GM23338 (cell line): ENCODE data around the gene PTPRN2. TPM values are rescaled to one million over a fixed set of nuclear protein-coding genes. Genes with fewer than 3 reads are reported as not detected.

Source experiments
- ATAC-seq: fragments of 200-7000 bp; cut with Tn5 transposase; 3 replicates; pipeline ENCODE4 v1.9.1; 2020
- DNase-seq: peaks from one replicate; pipeline ENCODE4 v3.0.0-alpha.2; 2015; ENCODE audit warnings: low spot score
- H2AFZ ChIP-seq: fragments of 200-600 bp; sonication (generic); 2 replicates; pipeline ENCODE4 v1.8.0; 2016; ENCODE audit warnings: antibody characterized with exemption, mild to moderate bottlenecking, moderate library complexity
- H3F3A ChIP-seq: fragments of 200-600 bp; sonication (generic); replicated peaks from 2 replicates; pipeline ENCODE4 v1.8.0; 2017; ENCODE audit warnings: antibody characterized with exemption, mixed run types, low read depth
- H3K27ac ChIP-seq: fragments of 200-600 bp; sonication (generic); 2 replicates; pipeline ENCODE4 v1.6.1; 2016; ENCODE audit warnings: low read depth
- H3K27me3 ChIP-seq: fragments of 200-600 bp; sonication (generic); 2 replicates; pipeline ENCODE4 v1.8.0; 2016; ENCODE audit warnings: mild to moderate bottlenecking, mixed run types, moderate library complexity; ENCODE audit not compliant: insufficient read depth
- H3K36me3 ChIP-seq: fragments of 200-600 bp; sonication (generic); 2 replicates; pipeline ENCODE4 v1.8.0; 2016; ENCODE audit warnings: mild to moderate bottlenecking; ENCODE audit not compliant: insufficient read depth
- H3K4me1 ChIP-seq: fragments of 200-600 bp; sonication (generic); 2 replicates; pipeline ENCODE4 v1.8.0; 2016; ENCODE audit warnings: mild to moderate bottlenecking, moderate library complexity; ENCODE audit not compliant: insufficient read depth
- H3K4me2 ChIP-seq: fragments of 200-600 bp; sonication (generic); 2 replicates; pipeline ENCODE4 v1.7.1; 2017; ENCODE audit warnings: mixed run types
- H3K4me3 ChIP-seq: fragments of 200-600 bp; sonication (generic); 2 replicates; pipeline ENCODE4 v1.6.1; 2016; ENCODE audit warnings: mixed run types
- H3K79me2 ChIP-seq: fragments of 200-600 bp; sonication (generic); replicated peaks from 2 replicates; pipeline ENCODE4 v1.8.0; 2017; ENCODE audit warnings: mild to moderate bottlenecking; ENCODE audit not compliant: insufficient read depth
- H3K9me2 ChIP-seq: fragments of 200-600 bp; sonication (generic); 2 replicates; pipeline ENCODE4 v1.8.0; 2017; ENCODE audit not compliant: insufficient read depth
- H4K20me1 ChIP-seq: fragments of 200-600 bp; sonication (generic); replicated peaks from 2 replicates; pipeline ENCODE4 v1.8.0; 2017; ENCODE audit warnings: mild to moderate bottlenecking; ENCODE audit not compliant: insufficient read depth
- H3K27ac Mint-ChIP-seq: 2 replicates; pipeline ENCODE4 v1.8.0; 2020; ENCODE audit warnings: inconsistent platforms, mild to moderate bottlenecking, moderate library complexity, mixed read lengths
- H3K27me3 Mint-ChIP-seq: 3 replicates; pipeline ENCODE4 v1.8.0; 2022; ENCODE audit warnings: low read depth, mild to moderate bottlenecking, moderate library complexity, mixed read lengths, inconsistent platforms; ENCODE audit not compliant: insufficient read depth, poor library complexity
- H3K36me3 Mint-ChIP-seq: 3 replicates; pipeline ENCODE4 v1.8.0; 2021; ENCODE audit warnings: low read depth, mild to moderate bottlenecking, inconsistent platforms, moderate library complexity, mixed read lengths
- H3K4me1 Mint-ChIP-seq: 3 replicates; pipeline ENCODE4 v1.8.0; 2020; ENCODE audit warnings: mild to moderate bottlenecking, inconsistent platforms, mixed read lengths
- H3K4me3 Mint-ChIP-seq: 3 replicates; pipeline ENCODE4 v1.8.0; 2021; ENCODE audit warnings: moderate library complexity, mild to moderate bottlenecking, inconsistent platforms, mixed read lengths
- H3K9me3 Mint-ChIP-seq: 3 replicates; pipeline ENCODE4 v1.8.0; 2020; ENCODE audit warnings: moderate library complexity, mild to moderate bottlenecking, inconsistent platforms, mixed read lengths
- CREB1 ChIP-seq: fragments of 250-450 bp; sonication (Bioruptor Pico); IDR thresholded peaks from 2 replicates; pipeline ENCODE4 v1.5.0; 2020; ENCODE audit warnings: low read depth, mild to moderate bottlenecking, moderate library complexity
- EZH2 ChIP-seq: fragments of 200-600 bp; sonication (generic); IDR thresholded peaks from one replicate; pipeline ENCODE4 v1.8.0; 2017; ENCODE audit warnings: antibody characterized with exemption, mild to moderate bottlenecking, low read depth; ENCODE audit not compliant: unreplicated experiment
- EZH2phosphoT487 ChIP-seq: fragments of 200-600 bp; sonication (generic); IDR thresholded peaks from one replicate; pipeline ENCODE4 v1.8.1; 2018; ENCODE audit warnings: antibody characterized with exemption; ENCODE audit not compliant: unreplicated experiment
- JUNB ChIP-seq: IDR thresholded peaks from one replicate; pipeline ENCODE4 v1.6.1; 2016; ENCODE audit warnings: antibody characterized with exemption; ENCODE audit not compliant: unreplicated experiment
- NANOG ChIP-seq: IDR thresholded peaks from 2 replicates; pipeline ENCODE4 v1.6.1; 2016; ENCODE audit warnings: antibody characterized with exemption, borderline replicate concordance
- POLR2AphosphoS5 ChIP-seq: IDR thresholded peaks from 2 replicates; pipeline ENCODE4 v1.6.1; 2016; ENCODE audit warnings: antibody characterized with exemption, low read depth
- STAT1 ChIP-seq: IDR thresholded peaks from one replicate; pipeline ENCODE4 v1.6.1; 2016; ENCODE audit warnings: antibody characterized with exemption; ENCODE audit not compliant: unreplicated experiment
- ZNF114 ChIP-seq: fragments of 250-450 bp; sonication (Bioruptor Pico); IDR thresholded peaks from 2 replicates; pipeline ENCODE4 v1.5.0; 2020; ENCODE audit warnings: mild to moderate bottlenecking, moderate library complexity
- ZNF331 ChIP-seq: fragments of 250-450 bp; sonication (Bioruptor Pico); IDR thresholded peaks from 2 replicates; pipeline ENCODE4 v1.5.0; 2020; ENCODE audit warnings: low read depth, mild to moderate bottlenecking, moderate library complexity
- polyA plus RNA-seq: library from polyadenylated mRNA; unstranded; fragments of >200 nt; fragmentation: Nextera tagmentation; extraction: Ambion mirVana; gene quantifications from 2 replicates; pipeline ENCODE4 v1.2.1, GENCODE V29; 2016
- total RNA-seq: library from RNA; depleted of rRNA; stranded (reverse); fragments of >200 nt; shearing (Covaris generic); gene quantifications from 2 replicates; pipeline ENCODE4 v1.2.3, GENCODE V29; 2014
- TF ChIP-seq, protein P1 (sequence below): fragments of 250-450 bp; sonication (Bioruptor Pico); IDR thresholded peaks from 2 replicates; pipeline ENCODE4 v1.5.0; 2020; ENCODE audit warnings: mild to moderate bottlenecking, moderate library complexity
- TF ChIP-seq, protein P2 (sequence below), 2 experiments: fragments of 200-600 bp in 1 of 2; sonication (generic) in 1 of 2; conservative IDR thresholded peaks; 2 replicates each; pipeline versions ENCODE4 v1.5.1 to v1.6.1; 2016 to 2017; ENCODE audit warnings: antibody characterized with exemption in 2 of 2, low read depth in 2 of 2, mild to moderate bottlenecking in 2 of 2, moderate library complexity in 1 of 2
- TF ChIP-seq, protein P3 (sequence below): IDR thresholded peaks from 2 replicates; pipeline ENCODE4 v1.6.1; 2016; ENCODE audit warnings: antibody characterized with exemption
- TF ChIP-seq, protein P4 (sequence below): IDR thresholded peaks from one replicate; pipeline ENCODE4 v1.6.1; 2018; ENCODE audit warnings: antibody characterized with exemption; ENCODE audit not compliant: unreplicated experiment

Gene PTPRN2
- total and polyA plus RNA-seq, 2 experiments from 2014 or later: 0.87 to 4.0 TPM

DNA sequence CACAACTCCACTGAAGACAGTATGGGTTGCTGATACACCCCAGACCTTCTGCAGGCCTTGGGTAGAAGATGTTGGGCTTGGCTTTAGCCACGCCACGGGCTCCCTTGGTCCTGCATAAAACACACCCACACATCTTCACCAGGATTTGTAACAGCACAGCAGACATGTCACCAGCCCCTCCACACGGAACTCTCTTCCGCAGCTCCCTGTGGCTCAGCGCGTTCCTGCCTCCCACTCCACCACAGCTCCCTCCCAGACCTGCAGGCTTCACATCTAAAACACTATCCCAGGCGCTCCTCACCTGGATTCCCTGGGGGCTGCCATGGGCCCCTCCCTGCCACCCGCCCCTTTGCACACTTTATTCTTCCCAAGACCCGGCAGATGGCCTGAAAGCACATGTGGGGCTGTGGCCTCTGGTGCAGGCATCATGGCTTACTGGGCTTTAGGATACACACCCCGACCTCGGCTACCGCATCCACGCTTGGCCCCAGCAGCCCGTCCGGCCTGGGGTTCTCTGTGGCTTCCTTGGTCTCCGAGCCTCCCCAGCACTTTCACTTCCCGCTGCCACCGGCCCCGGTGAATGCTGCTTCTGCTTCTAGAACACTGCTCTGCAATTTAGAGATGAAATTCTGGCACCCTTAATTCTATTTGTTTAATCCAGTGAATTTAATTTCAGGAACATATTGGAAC is 818.0 kb downstream of the PTPRN2 start:
- H3K27me3 ChIP-seq: no peaks in the 10 kb centered on the region
- no peaks in the 10 kb centered on the region for H3K36me3 ChIP-seq
- no peaks in the 10 kb centered on the region for H4K20me1 ChIP-seq
- H3K9me2 ChIP-seq: no peaks in the 10 kb centered on the region
- Mint-ChIP-seq H3K27me3 (peaks cover 14% of the 10 kb centered on the region), H3K9me3 (peaks cover 100% of the 10 kb centered on the region), H3K4me1 (no peaks in the 10 kb centered on the region), H3K36me3 (peaks cover 74% of the 10 kb centered on the region), H3K4me3 (no peak overlapping the region), H3K27ac (no peak overlapping the region)
- no peaks in the 10 kb centered on the region for H3K79me2 ChIP-seq
- H2AFZ ChIP-seq: no peak overlapping the region
- no peak overlapping the region for H3K4me2 ChIP-seq
- TF ChIP-seq EZH2: no peak
- TF ChIP-seq ZNF331 (CRISPR knock-in tag): no peak
- no peak for TF ChIP-seq JUNB
- TF ChIP-seq STAT1: no peak
- no peak for TF ChIP-seq CREB1
- TF ChIP-seq EZH2phosphoT487: no peak
- TF ChIP-seq NANOG: no peak
- TF ChIP-seq, protein P1, sequence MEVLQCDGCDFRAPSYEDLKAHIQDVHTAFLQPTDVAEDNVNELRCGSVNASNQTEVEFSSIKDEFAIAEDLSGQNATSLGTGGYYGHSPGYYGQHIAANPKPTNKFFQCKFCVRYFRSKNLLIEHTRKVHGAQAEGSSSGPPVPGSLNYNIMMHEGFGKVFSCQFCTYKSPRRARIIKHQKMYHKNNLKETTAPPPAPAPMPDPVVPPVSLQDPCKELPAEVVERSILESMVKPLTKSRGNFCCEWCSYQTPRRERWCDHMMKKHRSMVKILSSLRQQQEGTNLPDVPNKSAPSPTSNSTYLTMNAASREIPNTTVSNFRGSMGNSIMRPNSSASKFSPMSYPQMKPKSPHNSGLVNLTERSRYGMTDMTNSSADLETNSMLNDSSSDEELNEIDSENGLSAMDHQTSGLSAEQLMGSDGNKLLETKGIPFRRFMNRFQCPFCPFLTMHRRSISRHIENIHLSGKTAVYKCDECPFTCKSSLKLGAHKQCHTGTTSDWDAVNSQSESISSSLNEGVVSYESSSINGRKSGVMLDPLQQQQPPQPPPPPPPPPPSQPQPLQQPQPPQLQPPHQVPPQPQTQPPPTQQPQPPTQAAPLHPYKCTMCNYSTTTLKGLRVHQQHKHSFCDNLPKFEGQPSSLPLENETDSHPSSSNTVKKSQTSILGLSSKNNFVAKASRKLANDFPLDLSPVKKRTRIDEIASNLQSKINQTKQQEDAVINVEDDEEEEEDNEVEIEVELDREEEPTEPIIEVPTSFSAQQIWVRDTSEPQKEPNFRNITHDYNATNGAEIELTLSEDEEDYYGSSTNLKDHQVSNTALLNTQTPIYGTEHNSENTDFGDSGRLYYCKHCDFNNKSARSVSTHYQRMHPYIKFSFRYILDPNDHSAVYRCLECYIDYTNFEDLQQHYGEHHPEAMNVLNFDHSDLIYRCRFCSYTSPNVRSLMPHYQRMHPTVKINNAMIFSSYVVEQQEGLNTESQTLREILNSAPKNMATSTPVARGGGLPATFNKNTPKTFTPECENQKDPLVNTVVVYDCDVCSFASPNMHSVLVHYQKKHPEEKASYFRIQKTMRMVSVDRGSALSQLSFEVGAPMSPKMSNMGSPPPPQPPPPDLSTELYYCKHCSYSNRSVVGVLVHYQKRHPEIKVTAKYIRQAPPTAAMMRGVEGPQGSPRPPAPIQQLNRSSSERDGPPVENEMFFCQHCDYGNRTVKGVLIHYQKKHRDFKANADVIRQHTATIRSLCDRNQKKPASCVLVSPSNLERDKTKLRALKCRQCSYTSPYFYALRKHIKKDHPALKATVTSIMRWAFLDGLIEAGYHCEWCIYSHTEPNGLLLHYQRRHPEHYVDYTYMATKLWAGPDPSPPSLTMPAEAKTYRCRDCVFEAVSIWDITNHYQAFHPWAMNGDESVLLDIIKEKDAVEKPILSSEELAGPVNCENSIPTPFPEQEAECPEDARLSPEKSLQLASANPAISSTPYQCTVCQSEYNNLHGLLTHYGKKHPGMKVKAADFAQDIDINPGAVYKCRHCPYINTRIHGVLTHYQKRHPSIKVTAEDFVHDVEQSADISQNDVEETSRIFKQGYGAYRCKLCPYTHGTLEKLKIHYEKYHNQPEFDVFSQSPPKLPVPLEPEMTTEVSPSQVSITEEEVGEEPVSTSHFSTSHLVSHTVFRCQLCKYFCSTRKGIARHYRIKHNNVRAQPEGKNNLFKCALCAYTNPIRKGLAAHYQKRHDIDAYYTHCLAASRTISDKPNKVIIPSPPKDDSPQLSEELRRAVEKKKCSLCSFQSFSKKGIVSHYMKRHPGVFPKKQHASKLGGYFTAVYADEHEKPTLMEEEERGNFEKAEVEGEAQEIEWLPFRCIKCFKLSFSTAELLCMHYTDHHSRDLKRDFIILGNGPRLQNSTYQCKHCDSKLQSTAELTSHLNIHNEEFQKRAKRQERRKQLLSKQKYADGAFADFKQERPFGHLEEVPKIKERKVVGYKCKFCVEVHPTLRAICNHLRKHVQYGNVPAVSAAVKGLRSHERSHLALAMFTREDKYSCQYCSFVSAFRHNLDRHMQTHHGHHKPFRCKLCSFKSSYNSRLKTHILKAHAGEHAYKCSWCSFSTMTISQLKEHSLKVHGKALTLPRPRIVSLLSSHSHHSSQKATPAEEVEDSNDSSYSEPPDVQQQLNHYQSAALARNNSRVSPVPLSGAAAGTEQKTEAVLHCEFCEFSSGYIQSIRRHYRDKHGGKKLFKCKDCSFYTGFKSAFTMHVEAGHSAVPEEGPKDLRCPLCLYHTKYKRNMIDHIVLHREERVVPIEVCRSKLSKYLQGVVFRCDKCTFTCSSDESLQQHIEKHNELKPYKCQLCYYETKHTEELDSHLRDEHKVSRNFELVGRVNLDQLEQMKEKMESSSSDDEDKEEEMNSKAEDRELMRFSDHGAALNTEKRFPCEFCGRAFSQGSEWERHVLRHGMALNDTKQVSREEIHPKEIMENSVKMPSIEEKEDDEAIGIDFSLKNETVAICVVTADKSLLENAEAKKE (CRISPR knock-in tag): no peak
- TF ChIP-seq, protein P2, sequence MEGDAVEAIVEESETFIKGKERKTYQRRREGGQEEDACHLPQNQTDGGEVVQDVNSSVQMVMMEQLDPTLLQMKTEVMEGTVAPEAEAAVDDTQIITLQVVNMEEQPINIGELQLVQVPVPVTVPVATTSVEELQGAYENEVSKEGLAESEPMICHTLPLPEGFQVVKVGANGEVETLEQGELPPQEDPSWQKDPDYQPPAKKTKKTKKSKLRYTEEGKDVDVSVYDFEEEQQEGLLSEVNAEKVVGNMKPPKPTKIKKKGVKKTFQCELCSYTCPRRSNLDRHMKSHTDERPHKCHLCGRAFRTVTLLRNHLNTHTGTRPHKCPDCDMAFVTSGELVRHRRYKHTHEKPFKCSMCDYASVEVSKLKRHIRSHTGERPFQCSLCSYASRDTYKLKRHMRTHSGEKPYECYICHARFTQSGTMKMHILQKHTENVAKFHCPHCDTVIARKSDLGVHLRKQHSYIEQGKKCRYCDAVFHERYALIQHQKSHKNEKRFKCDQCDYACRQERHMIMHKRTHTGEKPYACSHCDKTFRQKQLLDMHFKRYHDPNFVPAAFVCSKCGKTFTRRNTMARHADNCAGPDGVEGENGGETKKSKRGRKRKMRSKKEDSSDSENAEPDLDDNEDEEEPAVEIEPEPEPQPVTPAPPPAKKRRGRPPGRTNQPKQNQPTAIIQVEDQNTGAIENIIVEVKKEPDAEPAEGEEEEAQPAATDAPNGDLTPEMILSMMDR (conservative IDR thresholded peaks at IDR 0.05; ENCODE audit: low read depth in 2 of 2): no peak
- TF ChIP-seq POLR2AphosphoS5: no peak
- TF ChIP-seq, protein P3, sequence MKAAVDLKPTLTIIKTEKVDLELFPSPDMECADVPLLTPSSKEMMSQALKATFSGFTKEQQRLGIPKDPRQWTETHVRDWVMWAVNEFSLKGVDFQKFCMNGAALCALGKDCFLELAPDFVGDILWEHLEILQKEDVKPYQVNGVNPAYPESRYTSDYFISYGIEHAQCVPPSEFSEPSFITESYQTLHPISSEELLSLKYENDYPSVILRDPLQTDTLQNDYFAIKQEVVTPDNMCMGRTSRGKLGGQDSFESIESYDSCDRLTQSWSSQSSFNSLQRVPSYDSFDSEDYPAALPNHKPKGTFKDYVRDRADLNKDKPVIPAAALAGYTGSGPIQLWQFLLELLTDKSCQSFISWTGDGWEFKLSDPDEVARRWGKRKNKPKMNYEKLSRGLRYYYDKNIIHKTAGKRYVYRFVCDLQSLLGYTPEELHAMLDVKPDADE: no peak
- no peak for TF ChIP-seq ZNF114 (CRISPR knock-in tag)
- TF ChIP-seq, protein P4, sequence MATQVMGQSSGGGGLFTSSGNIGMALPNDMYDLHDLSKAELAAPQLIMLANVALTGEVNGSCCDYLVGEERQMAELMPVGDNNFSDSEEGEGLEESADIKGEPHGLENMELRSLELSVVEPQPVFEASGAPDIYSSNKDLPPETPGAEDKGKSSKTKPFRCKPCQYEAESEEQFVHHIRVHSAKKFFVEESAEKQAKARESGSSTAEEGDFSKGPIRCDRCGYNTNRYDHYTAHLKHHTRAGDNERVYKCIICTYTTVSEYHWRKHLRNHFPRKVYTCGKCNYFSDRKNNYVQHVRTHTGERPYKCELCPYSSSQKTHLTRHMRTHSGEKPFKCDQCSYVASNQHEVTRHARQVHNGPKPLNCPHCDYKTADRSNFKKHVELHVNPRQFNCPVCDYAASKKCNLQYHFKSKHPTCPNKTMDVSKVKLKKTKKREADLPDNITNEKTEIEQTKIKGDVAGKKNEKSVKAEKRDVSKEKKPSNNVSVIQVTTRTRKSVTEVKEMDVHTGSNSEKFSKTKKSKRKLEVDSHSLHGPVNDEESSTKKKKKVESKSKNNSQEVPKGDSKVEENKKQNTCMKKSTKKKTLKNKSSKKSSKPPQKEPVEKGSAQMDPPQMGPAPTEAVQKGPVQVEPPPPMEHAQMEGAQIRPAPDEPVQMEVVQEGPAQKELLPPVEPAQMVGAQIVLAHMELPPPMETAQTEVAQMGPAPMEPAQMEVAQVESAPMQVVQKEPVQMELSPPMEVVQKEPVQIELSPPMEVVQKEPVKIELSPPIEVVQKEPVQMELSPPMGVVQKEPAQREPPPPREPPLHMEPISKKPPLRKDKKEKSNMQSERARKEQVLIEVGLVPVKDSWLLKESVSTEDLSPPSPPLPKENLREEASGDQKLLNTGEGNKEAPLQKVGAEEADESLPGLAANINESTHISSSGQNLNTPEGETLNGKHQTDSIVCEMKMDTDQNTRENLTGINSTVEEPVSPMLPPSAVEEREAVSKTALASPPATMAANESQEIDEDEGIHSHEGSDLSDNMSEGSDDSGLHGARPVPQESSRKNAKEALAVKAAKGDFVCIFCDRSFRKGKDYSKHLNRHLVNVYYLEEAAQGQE: no peak
- H3K27ac ChIP-seq: no peak overlapping the region
- no peaks in the 10 kb centered on the region for H3K4me1 ChIP-seq
- ATAC-seq (no peak), DNase-seq (no peak)
- no peaks in the 10 kb centered on the region for H3F3A ChIP-seq
- H3K4me3 ChIP-seq: no peak overlapping the region
